Hypothalamus (tissue), 51 donors: ENCODE measurements around the gene CIITA.

Experiments used
- DNase-seq, 51 donors: peaks; one replicate each; lab custom pipeline; 2025; lab: John Stamatoyannopoulos, UW

Gene CIITA

GRCh38 chr16:10849736-10850477 lies 27.1 kb upstream of the CIITA start:
- DNase-seq = no peak

DNA sequence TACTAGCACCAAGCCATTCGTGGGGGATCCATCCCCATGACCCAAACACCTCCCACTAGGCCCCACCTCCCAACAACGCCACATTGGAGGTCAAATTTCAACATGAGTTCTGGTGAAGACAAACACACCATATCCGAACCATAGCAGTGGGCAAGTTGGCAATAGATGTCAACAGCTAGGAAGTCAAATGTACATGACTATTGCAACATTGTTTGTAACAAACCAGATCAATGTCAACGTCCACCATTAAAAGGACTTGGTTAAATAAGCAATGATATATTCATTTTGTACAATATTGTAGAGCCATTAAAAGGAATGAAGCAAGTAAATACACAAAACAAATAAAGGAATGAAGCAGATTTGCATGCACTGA lies 26.5 kb upstream of the CIITA start:
- no peak for DNase-seq

- DNase-seq = no peak
These were observed 25.5 kb upstream of the CIITA start for GRCh38 chr16:10851512-10851911.

DNA sequence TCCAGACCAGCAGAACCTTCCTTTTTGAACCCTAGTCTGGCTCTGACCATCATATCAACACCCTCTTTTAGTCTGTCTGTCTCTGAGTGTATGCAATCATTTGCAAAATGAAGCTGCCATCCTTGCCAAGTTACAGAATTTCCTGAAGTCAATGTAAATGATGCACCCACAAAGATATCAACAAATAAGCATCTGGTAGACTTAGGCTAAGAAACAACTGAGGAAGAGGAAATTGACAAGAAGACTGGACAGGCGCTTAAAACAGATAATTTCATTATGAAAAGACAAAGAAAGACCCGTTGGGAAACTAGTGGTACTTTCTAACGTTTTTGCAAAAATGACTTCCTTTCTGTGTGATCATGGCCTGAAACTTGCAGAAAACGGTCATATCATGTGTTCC lies 24.7 kb upstream of the CIITA start:
- DNase-seq = no peak

GRCh38 chr16:10852948-10853347 lies 24.1 kb upstream of the CIITA start:
- no peak for DNase-seq

GRCh38 chr16:10856042-10856441 lies 21.0 kb upstream of the CIITA start:
- no peak for DNase-seq

DNA sequence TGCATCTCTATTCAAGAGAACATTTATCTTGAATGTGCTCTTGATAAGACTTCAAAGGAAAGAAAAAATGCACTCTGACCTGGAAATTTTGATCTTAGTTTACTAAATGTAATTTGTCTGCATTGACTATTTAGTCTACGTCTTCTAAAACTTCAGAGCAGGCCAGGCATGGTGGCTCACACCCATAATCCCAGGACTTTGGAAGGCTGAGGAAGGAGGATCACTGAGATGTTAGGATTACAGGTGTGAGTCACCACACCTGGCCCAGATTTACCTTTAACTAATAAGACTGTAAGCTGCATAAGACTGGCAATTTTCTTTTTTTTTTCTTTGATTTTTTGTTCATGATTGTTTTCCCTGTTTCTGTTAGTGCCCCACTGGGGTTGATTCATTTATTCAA lies 18.8 kb upstream of the CIITA start:
- DNase-seq = no peak

DNA sequence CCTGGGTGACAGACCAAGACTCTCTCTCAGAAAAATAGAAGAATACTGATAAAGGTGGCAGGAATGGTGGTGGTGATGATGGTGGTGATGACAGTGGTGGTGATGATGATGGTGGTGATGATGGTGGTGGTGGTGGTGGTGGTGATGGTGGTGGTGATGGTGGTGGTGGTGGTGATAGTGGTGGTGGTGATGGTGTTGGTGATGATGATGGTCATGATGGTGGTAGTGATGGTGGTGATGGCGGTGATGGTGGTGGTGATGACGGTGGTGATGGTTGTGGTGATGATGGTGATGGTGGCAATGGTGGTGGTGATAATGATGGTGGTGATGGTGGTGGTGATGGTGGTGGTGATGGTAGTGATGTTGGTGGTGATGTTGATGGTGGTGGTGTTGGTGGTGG lies 18.0 kb upstream of the CIITA start:
- DNase-seq = no peak

- no peak for DNase-seq
These were observed 17.3 kb upstream of the CIITA start for GRCh38 chr16:10859658-10860057.

DNA sequence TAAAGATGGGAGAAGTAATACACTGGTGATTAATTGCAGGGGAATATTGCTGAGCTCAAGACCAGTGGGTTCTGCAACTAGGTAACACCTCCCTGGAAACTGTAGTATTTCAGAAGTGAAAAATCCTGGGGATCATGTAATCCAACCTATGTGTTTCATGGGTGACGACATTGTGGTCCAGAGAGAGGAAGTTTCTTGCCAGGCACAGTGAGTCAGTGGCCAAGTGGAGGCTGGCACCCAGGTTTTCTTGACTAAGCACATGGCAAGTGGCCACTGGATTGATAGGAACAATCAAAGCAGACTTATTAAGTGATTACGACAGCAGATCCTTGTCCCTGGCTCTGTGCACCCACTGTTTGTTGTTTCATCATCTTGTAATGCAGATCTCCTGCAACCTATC lies 14.6 kb upstream of the CIITA start:
- peak in 16 of 51 donors; percentile 5 to 54 (median 26) for DNase-seq

DNA sequence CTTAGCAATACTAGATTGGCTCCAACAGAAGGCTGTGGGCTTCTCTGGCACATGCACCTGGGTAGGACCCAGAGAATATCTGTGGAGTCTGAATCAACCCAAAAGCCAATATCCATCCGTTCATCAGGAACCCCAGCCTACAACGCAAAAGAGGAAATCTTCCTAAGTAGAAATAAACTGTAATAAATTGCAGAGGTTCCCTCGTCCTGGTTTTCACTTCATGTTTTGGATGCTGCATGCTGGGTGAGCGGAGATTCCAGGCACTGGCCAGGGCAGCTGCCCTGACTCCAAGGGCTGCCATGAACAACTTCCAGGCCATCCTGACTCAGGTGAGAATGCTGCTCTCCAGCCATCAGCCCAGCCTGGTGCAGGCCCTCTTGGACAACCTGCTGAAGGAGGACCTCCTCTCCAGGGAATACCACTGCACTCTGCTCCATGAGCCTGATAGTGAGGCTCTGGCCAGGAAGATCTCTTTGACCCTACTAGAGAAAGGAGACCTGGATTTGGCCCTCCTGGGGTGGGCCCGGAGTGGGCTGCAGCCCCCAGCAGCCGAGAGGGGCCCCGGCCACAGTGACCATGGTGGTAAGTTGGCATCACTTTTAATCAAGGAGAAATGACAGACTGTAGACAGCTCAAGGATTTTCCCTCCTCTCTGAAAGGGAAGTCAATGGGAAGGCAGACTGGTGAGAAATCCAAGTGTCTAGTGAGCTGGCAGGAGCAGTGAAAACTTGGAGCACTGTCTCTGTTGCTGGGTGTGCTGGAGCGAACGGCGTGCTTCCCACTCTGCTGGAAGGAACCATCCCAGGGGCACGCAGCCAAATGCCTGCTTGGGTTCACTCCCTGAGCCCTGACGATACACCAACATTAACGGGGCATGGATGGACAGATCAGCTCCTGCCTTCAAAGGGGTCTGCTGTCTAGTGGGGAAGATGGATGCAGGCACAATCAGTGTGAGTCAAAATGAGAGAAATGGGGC lies 10.7 kb upstream of the CIITA start:
- peak in 20 of 51 donors; percentile 9 to 36 (median 23) for DNase-seq

DNA sequence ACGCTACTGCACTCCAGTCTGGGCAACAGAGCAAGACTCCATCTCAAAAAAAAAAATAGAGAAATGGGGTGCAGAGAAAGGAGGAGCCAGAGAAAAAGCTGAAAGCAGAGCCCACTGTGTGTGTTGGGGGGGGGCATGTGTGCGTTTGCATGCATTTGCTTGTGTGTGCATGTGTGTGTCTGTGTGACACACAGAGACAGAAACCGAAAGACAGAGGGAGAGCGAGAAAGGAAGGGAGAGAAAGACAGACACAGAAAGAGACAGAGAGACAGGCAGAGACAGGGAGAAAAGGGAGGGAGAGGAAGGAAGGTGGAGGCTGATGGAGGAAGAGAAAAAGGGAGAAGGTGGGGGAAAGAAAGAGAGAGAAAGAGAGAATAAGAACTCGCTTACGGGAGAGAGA lies 9.8 kb upstream of the CIITA start:
- no peak for DNase-seq

- DNase-seq = no peak
These were observed 8.9 kb upstream of the CIITA start for GRCh38 chr16:10868104-10868595.

DNA sequence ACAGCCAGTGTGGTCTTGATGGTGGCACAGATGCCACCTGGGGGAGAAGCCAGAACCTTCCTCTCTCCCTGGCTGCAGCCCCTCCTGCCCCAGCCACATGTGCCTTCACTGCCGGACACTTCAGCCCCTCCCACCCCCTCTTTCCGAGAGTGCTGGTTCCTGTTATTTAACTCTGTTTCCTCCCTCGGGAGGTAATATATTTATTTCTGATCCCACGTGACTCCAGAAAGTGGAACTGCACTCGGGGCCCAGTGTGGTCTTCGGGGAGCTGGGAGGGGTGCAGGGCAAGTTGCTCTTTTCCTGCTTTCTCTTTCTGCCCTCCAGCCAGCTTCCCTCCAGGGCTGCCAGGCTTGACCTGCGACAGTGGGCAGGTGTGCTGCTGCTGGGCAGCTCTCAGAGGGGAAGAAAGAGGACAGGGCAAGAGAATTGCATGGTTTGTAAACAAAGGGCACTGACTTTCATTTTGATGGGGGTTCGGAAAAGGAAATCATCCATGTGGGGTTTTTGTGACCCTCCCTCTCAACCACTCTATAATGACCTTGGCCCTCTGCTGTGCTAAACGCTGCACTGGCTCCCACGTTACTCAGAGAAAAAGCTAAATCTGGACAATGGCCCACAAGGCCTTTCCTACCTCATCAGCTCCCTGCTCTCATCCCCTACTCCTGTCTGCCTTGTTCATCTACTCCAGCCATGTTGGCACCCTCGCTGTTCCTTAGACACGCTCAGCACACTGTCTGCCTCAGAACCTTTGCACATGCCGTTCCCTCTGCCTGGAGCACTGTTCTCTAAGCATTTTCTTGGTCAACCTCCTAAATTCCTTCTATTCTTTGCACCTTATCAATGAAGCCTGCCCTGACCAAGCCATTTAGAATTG lies 8.2 kb upstream of the CIITA start:
- DNase-seq = peak in 18 of 51 donors; percentile 9 to 35 (median 18)

DNA sequence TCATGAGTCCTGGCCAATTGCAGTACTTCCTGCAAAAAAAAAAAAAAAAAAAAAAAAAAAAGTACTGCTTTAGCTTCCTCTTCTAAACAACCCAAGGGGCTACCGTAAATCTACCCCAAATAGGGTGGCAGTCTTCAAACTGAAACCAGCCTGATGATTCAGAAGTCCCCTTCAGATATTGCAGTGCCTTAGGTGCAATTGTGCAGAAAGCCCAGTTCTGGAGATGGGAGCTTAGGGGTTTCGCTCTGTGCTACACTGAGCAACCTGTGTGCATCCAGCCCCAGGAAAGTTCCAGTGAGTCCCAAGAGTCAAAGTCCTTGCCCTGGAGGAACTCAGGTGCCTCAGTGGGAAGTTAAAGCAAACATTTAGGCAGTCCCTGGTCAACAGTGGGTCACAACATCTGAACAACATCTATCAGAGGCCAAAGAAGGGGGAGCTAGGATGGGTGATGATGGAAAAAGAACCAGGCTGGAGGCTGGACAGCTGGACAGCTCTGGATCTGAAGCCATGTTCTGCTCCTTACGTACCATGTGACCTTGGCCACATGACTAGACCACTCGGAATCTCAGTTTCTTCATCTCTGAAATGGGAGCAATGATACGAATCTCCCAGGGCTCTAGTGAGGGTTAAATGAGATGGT lies 6.7 kb upstream of the CIITA start:
- DNase-seq = no peak

GRCh38 chr16:10870808-10871156 lies 6.2 kb upstream of the CIITA start:
- no peak for DNase-seq

GRCh38 chr16:10871157-10871991 lies 5.6 kb upstream of the CIITA start:
- DNase-seq = peak in 6 of 51 donors; percentile 6 to 13 (median 10)

GRCh38 chr16:10876315-10876714 lies 687 bp upstream of the CIITA start:
- DNase-seq = no peak

- DNase-seq = no peak
These were observed 507 bp downstream of the CIITA start for GRCh38 chr16:10877472-10877946.
